Type B pancreatic cell (in vitro differentiated cells): Measurements from ENCODE around the gene PTPRCAP. TPM values are rescaled to one million over a fixed set of nuclear protein-coding genes. Genes with fewer than 3 reads are reported as not detected.

Experiments used
- DNase-seq: peaks from one replicate; pipeline ENCODE4 v3.0.0; 2021; ENCODE audit warnings: mixed read lengths; ENCODE audit not compliant: unreplicated experiment; ENCODE audit errors: extremely low spot score
- H3K27ac Mint-ChIP-seq: 2 replicates; pipeline ENCODE4 v1.8.0; 2021; ENCODE audit warnings: mild to moderate bottlenecking, mixed read lengths
- H3K27me3 Mint-ChIP-seq: 2 replicates; pipeline ENCODE4 v1.8.0; 2021; ENCODE audit warnings: mixed read lengths
- H3K36me3 Mint-ChIP-seq: 2 replicates; pipeline ENCODE4 v1.8.0; 2021; ENCODE audit warnings: mixed read lengths
- H3K4me1 Mint-ChIP-seq: one replicate; pipeline ENCODE4 v1.8.0; 2021; ENCODE audit warnings: mixed read lengths; ENCODE audit not compliant: unreplicated experiment
- H3K4me3 Mint-ChIP-seq: 2 replicates; pipeline ENCODE4 v1.8.0; 2021; ENCODE audit warnings: mild to moderate bottlenecking, mixed read lengths
- H3K9me3 Mint-ChIP-seq: 2 replicates; pipeline ENCODE4 v1.8.0; 2021; ENCODE audit warnings: mixed read lengths
- CTCF ChIP-seq: fragments of 200-600 bp; sonication (generic); conservative IDR thresholded peaks from 2 replicates; pipeline ENCODE4 v1.5.0; 2021; ENCODE audit warnings: antibody characterized with exemption, mild to moderate bottlenecking
- total RNA-seq: library from RNA; stranded (reverse); gene quantifications from 2 replicates; pipeline ENCODE4 v1.2.1, GENCODE V29; 2021; ENCODE audit warnings: low replicate concordance

The PTPRCAP gene
- total RNA-seq, 1 donor from 2014 or later, result 2.0 TPM

GRCh38 chr11:67395555-67396258, 41.8 kb downstream of the PTPRCAP start:
- no peaks in the 10 kb centered on the region for H3K36me3 Mint-ChIP-seq
- H3K27me3 Mint-ChIP-seq, result no peaks in the 10 kb centered on the region
- peaks cover 8% of the 10 kb centered on the region for H3K4me1 Mint-ChIP-seq
- H3K4me3 Mint-ChIP-seq, result no peak overlapping the region
- no peaks in the 10 kb centered on the region for H3K9me3 Mint-ChIP-seq
- no peak overlapping the region for H3K27ac Mint-ChIP-seq
- DNase-seq, result no peak
- no peak for TF ChIP-seq CTCF

- peaks cover 17% of the 10 kb centered on the region for H3K4me1 Mint-ChIP-seq
- no peaks in the 10 kb centered on the region for H3K27me3 Mint-ChIP-seq
- no peaks in the 10 kb centered on the region for H3K36me3 Mint-ChIP-seq
- peak overlapping the region; percentile 68 for H3K4me3 Mint-ChIP-seq
- TF ChIP-seq CTCF, result no peak
- peak overlapping the region; percentile 78 for H3K27ac Mint-ChIP-seq
- H3K9me3 Mint-ChIP-seq, result no peaks in the 10 kb centered on the region
- no peak for DNase-seq
These were observed 43.5 kb downstream of the PTPRCAP start for GRCh38 chr11:67393990-67394389.

- Mint-ChIP-seq H3K27me3 (no peaks in the 10 kb centered on the region), H3K4me1 (peaks cover 18% of the 10 kb centered on the region), H3K9me3 (no peaks in the 10 kb centered on the region), H3K36me3 (no peaks in the 10 kb centered on the region), H3K4me3 (peak overlapping the region; percentile 92), H3K27ac (peak overlapping the region; percentile 78)
- no peak for DNase-seq
- no peak for TF ChIP-seq CTCF
These were observed 44.0 kb downstream of the PTPRCAP start for GRCh38 chr11:67393437-67393836.

GRCh38 chr11:67392183-67392715, 45.2 kb downstream of the PTPRCAP start:
- Mint-ChIP-seq H3K9me3 (no peaks in the 10 kb centered on the region), H3K27me3 (peaks cover 4% of the 10 kb centered on the region), H3K4me3 (peak overlapping the region; percentile 92), H3K4me1 (peaks cover 18% of the 10 kb centered on the region), H3K27ac (peak overlapping the region; percentile 63), H3K36me3 (no peaks in the 10 kb centered on the region)
- DNase-seq, result no peak
- TF ChIP-seq CTCF, result no peak

GRCh38 chr11:67391304-67392182, 45.9 kb downstream of the PTPRCAP start, which contains the start of gene RAD9A:
RAD9A (plus strand) TSS chr11:67391986; CDS start chr11:67392045, 59 bp downstream.
- H3K36me3 Mint-ChIP-seq, result no peaks in the 10 kb centered on the region
- H3K9me3 Mint-ChIP-seq, result no peaks in the 10 kb centered on the region
- peaks cover 18% of the 10 kb centered on the region for H3K4me1 Mint-ChIP-seq
- TF ChIP-seq CTCF, result no peak
- peak within 1 kb of the TSS; percentile 92 for H3K4me3 Mint-ChIP-seq
- peaks cover 11% of the 10 kb centered on the region for H3K27me3 Mint-ChIP-seq
- peak; percentile 96 for DNase-seq
- H3K27ac Mint-ChIP-seq, result peak within 1 kb of the TSS; percentile 85
